Stimulated activated effector memory CD8-positive, alpha-beta T cell treated with anti-CD3 and anti-CD28 coated beads, Interleukin-12 subunit alpha, Interleukin-12 subunit beta, amount 100 ng/mL, for 72 hours (primary cell): ENCODE data around the gene CACFD1.
A peak's percentile ranks its signal among the peaks of the same experiment; 100 is the strongest.

Experiments used
- ATAC-seq: fragments of 150-1000 bp; cut with Tn5 transposase; 2 replicates; pipeline ENCODE4 v1.10.0; 2021
- DNase-seq, 2 donors: peaks; one replicate each; pipeline ENCODE4 v3.0.0; 2021 to 2022; ENCODE audit warnings: low spot score in 2 of 2
- H3K27ac Mint-ChIP-seq: one replicate; pipeline ENCODE4 v1.8.0; 2022; ENCODE audit warnings: mild to moderate bottlenecking, mixed read lengths
- H3K36me3 Mint-ChIP-seq: one replicate; pipeline ENCODE4 v1.8.0; 2022; ENCODE audit warnings: mild to moderate bottlenecking, mixed read lengths
- H3K4me1 Mint-ChIP-seq: one replicate; pipeline ENCODE4 v1.8.0; 2022; ENCODE audit warnings: mixed read lengths
- H3K4me3 Mint-ChIP-seq: one replicate; pipeline ENCODE4 v1.8.0; 2022; ENCODE audit warnings: mild to moderate bottlenecking, mixed read lengths
- H3K9me3 Mint-ChIP-seq: one replicate; pipeline ENCODE4 v1.8.0; 2022; ENCODE audit warnings: mixed read lengths

Gene CACFD1

GRCh38 chr9:133459476-133460404 is at the start of gene CACFD1:
Gene CACFD1 (plus strand): TSS chr9:133459978. CDS start chr9:133460067, 89 bp downstream.
- Mint-ChIP-seq H3K4me1 (peaks cover 25% of the 10 kb centered on the region), H3K9me3 (no peaks in the 10 kb centered on the region), H3K36me3 (peaks cover 13% of the 10 kb centered on the region), H3K27ac (peak within 1 kb of the TSS; percentile 94), H3K4me3 (peak within 1 kb of the TSS; percentile 92)
- ATAC-seq (peak; percentile 91), DNase-seq (peak; percentile 85 to 95)

GRCh38 chr9:133415170-133415569 is 44.6 kb upstream of the CACFD1 start:
- Mint-ChIP-seq H3K4me3 (peak overlapping the region; percentile 91), H3K9me3 (no peaks in the 10 kb centered on the region), H3K4me1 (peaks cover 45% of the 10 kb centered on the region), H3K27ac (peak overlapping the region; percentile 84), H3K36me3 (peaks cover 74% of the 10 kb centered on the region)
- no peak for ATAC-seq
- no peak for DNase-seq

- DNase-seq: peak; percentile 81 to 95
- ATAC-seq: peak; percentile 83
- Mint-ChIP-seq H3K4me1 (peaks cover 71% of the 10 kb centered on the region), H3K9me3 (no peaks in the 10 kb centered on the region), H3K27ac (peak within 1 kb of the TSS; percentile 95), H3K36me3 (peaks cover 55% of the 10 kb centered on the region), H3K4me3 (peak within 1 kb of the TSS; percentile 91)
These were observed 42.0 kb upstream of the CACFD1 start, which contains the start of gene REXO4 for GRCh38 chr9:133417541-133418461. Gene REXO4 (minus strand): TSS chr9:133418010. CDS start chr9:133417844, 166 bp downstream.

- H3K9me3 Mint-ChIP-seq: no peaks in the 10 kb centered on the region
- H3K27ac Mint-ChIP-seq: peak overlapping the region; percentile 95
- ATAC-seq (no peak), DNase-seq (no peak)
- H3K36me3 Mint-ChIP-seq: peaks cover 43% of the 10 kb centered on the region
- peaks cover 70% of the 10 kb centered on the region for H3K4me1 Mint-ChIP-seq
- peak overlapping the region; percentile 91 for H3K4me3 Mint-ChIP-seq
These were observed 40.8 kb upstream of the CACFD1 start for GRCh38 chr9:133419005-133419404.

GRCh38 chr9:133420392-133420827 is 39.4 kb upstream of the CACFD1 start:
- Mint-ChIP-seq H3K9me3 (no peaks in the 10 kb centered on the region), H3K27ac (peak overlapping the region; percentile 96), H3K4me1 (peaks cover 58% of the 10 kb centered on the region), H3K36me3 (peaks cover 29% of the 10 kb centered on the region), H3K4me3 (peak overlapping the region; percentile 37)
- ATAC-seq (peak; percentile 31), DNase-seq (peak in 1 of 2 donors; percentile 66)

GRCh38 chr9:133421615-133422542 is 37.9 kb upstream of the CACFD1 start, which contains the start of gene ADAMTS13:
Gene ADAMTS13 (plus strand): TSS chr9:133422367. CDS start chr9:133422444, 77 bp downstream.
- peaks cover 14% of the 10 kb centered on the region for H3K36me3 Mint-ChIP-seq

GRCh38 chr9:133423216-133423615 is 36.6 kb upstream of the CACFD1 start:
- peak overlapping the region; percentile 25 for H3K4me3 Mint-ChIP-seq
- H3K27ac Mint-ChIP-seq: peak overlapping the region; percentile 96
- peaks cover 43% of the 10 kb centered on the region for H3K4me1 Mint-ChIP-seq
- DNase-seq (no peak), ATAC-seq (no peak)
- H3K9me3 Mint-ChIP-seq: no peaks in the 10 kb centered on the region
- peaks cover 7% of the 10 kb centered on the region for H3K36me3 Mint-ChIP-seq

More at GRCh38 chr9:133421615-133422542, 37.9 kb upstream of the CACFD1 start, which contains the start of gene ADAMTS13:
- Mint-ChIP-seq H3K4me3 (peak within 1 kb of the TSS; percentile 37), H3K4me1 (peaks cover 46% of the 10 kb centered on the region), H3K27ac (peak within 1 kb of the TSS; percentile 96), H3K9me3 (no peaks in the 10 kb centered on the region)
- ATAC-seq (peak; percentile 86), DNase-seq (peak; percentile 50 to 87)

- H3K4me3 Mint-ChIP-seq: no peak overlapping the region
- DNase-seq: no peak
- peaks cover 34% of the 10 kb centered on the region for H3K4me1 Mint-ChIP-seq
- H3K9me3 Mint-ChIP-seq: no peaks in the 10 kb centered on the region
- H3K36me3 Mint-ChIP-seq: peaks cover 7% of the 10 kb centered on the region
- peak overlapping the region; percentile 82 for H3K27ac Mint-ChIP-seq
- no peak for ATAC-seq
These were observed 35.6 kb upstream of the CACFD1 start for GRCh38 chr9:133424187-133424586.

- H3K27ac Mint-ChIP-seq: peak overlapping the region; percentile 82
- H3K4me1 Mint-ChIP-seq: peaks cover 29% of the 10 kb centered on the region
- no peak for ATAC-seq
- H3K4me3 Mint-ChIP-seq: no peak overlapping the region
- peaks cover 7% of the 10 kb centered on the region for H3K36me3 Mint-ChIP-seq
- no peak for DNase-seq
- no peaks in the 10 kb centered on the region for H3K9me3 Mint-ChIP-seq
These were observed 34.6 kb upstream of the CACFD1 start for GRCh38 chr9:133425049-133425632.

GRCh38 chr9:133426011-133426410 is 33.8 kb upstream of the CACFD1 start:
- H3K4me1 Mint-ChIP-seq: peaks cover 22% of the 10 kb centered on the region
- H3K4me3 Mint-ChIP-seq: no peak overlapping the region
- no peak for DNase-seq
- no peak for ATAC-seq
- no peak overlapping the region for H3K27ac Mint-ChIP-seq
- no peaks in the 10 kb centered on the region for H3K9me3 Mint-ChIP-seq
- H3K36me3 Mint-ChIP-seq: peaks cover 7% of the 10 kb centered on the region

- Mint-ChIP-seq H3K36me3 (no peaks in the 10 kb centered on the region), H3K4me1 (peaks cover 4% of the 10 kb centered on the region), H3K9me3 (no peaks in the 10 kb centered on the region), H3K4me3 (peak overlapping the region; percentile 32), H3K27ac (no peak overlapping the region)
- ATAC-seq (no peak), DNase-seq (no peak)
These were observed 32.0 kb upstream of the CACFD1 start for GRCh38 chr9:133427658-133428348.

- DNase-seq: no peak
- Mint-ChIP-seq H3K4me1 (no peaks in the 10 kb centered on the region), H3K27ac (no peak overlapping the region), H3K4me3 (peak overlapping the region; percentile 32), H3K9me3 (no peaks in the 10 kb centered on the region), H3K36me3 (no peaks in the 10 kb centered on the region)
- peak; percentile 55 for ATAC-seq
These were observed 31.1 kb upstream of the CACFD1 start for GRCh38 chr9:133428617-133429101.

- Mint-ChIP-seq H3K4me1 (no peaks in the 10 kb centered on the region), H3K36me3 (no peaks in the 10 kb centered on the region), H3K9me3 (no peaks in the 10 kb centered on the region), H3K4me3 (peak overlapping the region; percentile 55), H3K27ac (no peak overlapping the region)
- ATAC-seq (no peak), DNase-seq (no peak)
These were observed 30.6 kb upstream of the CACFD1 start for GRCh38 chr9:133429214-133429613.
